ENCODE data around the gene EPHA6. TPM values are rescaled to one million over a fixed set of nuclear protein-coding genes. Genes with fewer than 3 reads are reported as not detected.

The EPHA6 gene
- total RNA-seq, 4 donors from 2014 or later: not detected

- Histone ChIP-seq H3K27me3 (no peaks in the 10 kb centered on the region), H3K9me3 (no peaks in the 10 kb centered on the region), H3K4me3 (no peak overlapping the region), H3K27ac (no peak overlapping the region), H3K36me3 (no peaks in the 10 kb centered on the region), H3K4me1 (no peaks in the 10 kb centered on the region)
- intact Hi-C loops (cut with DNase I; ENCODE audit: low total_unique reads) (no loop called here), in situ Hi-C loops (cut with MboI; ENCODE audit: low sequenced_read_pairs in 4 of 4) (no loop called here)
- DNase-seq (no peak), ATAC-seq (no peak)
- no peak for TF ChIP-seq CTCF (IDR thresholded peaks at IDR 0.05 in 4 of 5, conservative IDR thresholded peaks at IDR 0.05 in 1 of 5)
- no peak for TF ChIP-seq POLR2A (IDR thresholded peaks at IDR 0.05)
Observed at GRCh38 chr3:97430601-97431000, 616.2 kb downstream of the EPHA6 start.

GRCh38 chr3:97432914-97433313, 618.5 kb downstream of the EPHA6 start:
- Histone ChIP-seq H3K9me3 (no peaks in the 10 kb centered on the region), H3K27ac (no peak overlapping the region), H3K36me3 (no peaks in the 10 kb centered on the region), H3K27me3 (no peaks in the 10 kb centered on the region), H3K4me3 (no peak overlapping the region), H3K4me1 (no peaks in the 10 kb centered on the region)
- DNase-seq (no peak), ATAC-seq (no peak)
- TF ChIP-seq POLR2A (IDR thresholded peaks at IDR 0.05) (no peak), CTCF (IDR thresholded peaks at IDR 0.05 in 4 of 5, conservative IDR thresholded peaks at IDR 0.05 in 1 of 5) (no peak)
- in situ Hi-C loops (cut with MboI; ENCODE audit: low sequenced_read_pairs in 4 of 4): no loop called here
- intact Hi-C loops (cut with DNase I; ENCODE audit: low total_unique reads): no loop called here

GRCh38 chr3:97438131-97438530, 623.7 kb downstream of the EPHA6 start:
- no peaks in the 10 kb centered on the region for H3K36me3 ChIP-seq
- ATAC-seq (no peak), DNase-seq (no peak)
- H3K9me3 ChIP-seq: no peaks in the 10 kb centered on the region
- H3K4me1 ChIP-seq: no peaks in the 10 kb centered on the region
- H3K27ac ChIP-seq: no peak overlapping the region
- in situ Hi-C loops (cut with MboI; ENCODE audit: low sequenced_read_pairs in 4 of 4): no loop called here
- H3K4me3 ChIP-seq: no peak overlapping the region
- intact Hi-C loops (cut with DNase I; ENCODE audit: low total_unique reads): no loop called here
- TF ChIP-seq CTCF (IDR thresholded peaks at IDR 0.05 in 4 of 5, conservative IDR thresholded peaks at IDR 0.05 in 1 of 5): no peak
- TF ChIP-seq POLR2A (IDR thresholded peaks at IDR 0.05): no peak
- H3K27me3 ChIP-seq: no peaks in the 10 kb centered on the region

- Histone ChIP-seq H3K4me1 (no peaks in the 10 kb centered on the region), H3K9me3 (no peaks in the 10 kb centered on the region), H3K4me3 (no peak overlapping the region), H3K27ac (no peak overlapping the region), H3K36me3 (no peaks in the 10 kb centered on the region), H3K27me3 (no peaks in the 10 kb centered on the region)
- intact Hi-C loops (cut with DNase I; ENCODE audit: low total_unique reads): no loop called here
- DNase-seq (no peak), ATAC-seq (no peak)
- TF ChIP-seq CTCF (IDR thresholded peaks at IDR 0.05 in 4 of 5, conservative IDR thresholded peaks at IDR 0.05 in 1 of 5) (no peak), POLR2A (IDR thresholded peaks at IDR 0.05) (no peak)
- in situ Hi-C loops (cut with MboI; ENCODE audit: low sequenced_read_pairs in 4 of 4): no loop called here
Observed at GRCh38 chr3:97439373-97439772, 625.0 kb downstream of the EPHA6 start.

- Histone ChIP-seq H3K27ac (no peak overlapping the region), H3K27me3 (no peaks in the 10 kb centered on the region), H3K9me3 (no peaks in the 10 kb centered on the region), H3K4me1 (no peaks in the 10 kb centered on the region), H3K36me3 (no peaks in the 10 kb centered on the region), H3K4me3 (no peak overlapping the region)
- in situ Hi-C loops (cut with MboI; ENCODE audit: low sequenced_read_pairs in 4 of 4) (no loop called here), intact Hi-C loops (cut with DNase I; ENCODE audit: low total_unique reads) (no loop called here)
- no peak for DNase-seq
- ATAC-seq: no peak
- TF ChIP-seq CTCF (IDR thresholded peaks at IDR 0.05 in 4 of 5, conservative IDR thresholded peaks at IDR 0.05 in 1 of 5) (no peak), POLR2A (IDR thresholded peaks at IDR 0.05) (no peak)
Observed at GRCh38 chr3:97464035-97464434, 649.6 kb downstream of the EPHA6 start.

Data from gastrocnemius medialis (tissue), 4 donors.